Neural cell (in vitro differentiated cells): Measurements from ENCODE around the gene SIN3A. TPM values are rescaled to one million over a fixed set of nuclear protein-coding genes. Genes with fewer than 3 reads are reported as not detected.
"Not testable (repeated sequence)": the region's sequence is repeated elsewhere in the genome, so short reads cannot be mapped to it uniquely, and the experiment has no call there.

ENCODE experiments used
- H2AFZ ChIP-seq: fragments of 200-600, 300-800 bp; sonication (generic), shearing (Covaris generic); 2 replicates; pipeline ENCODE4 v1.6.0; 2014; ENCODE audit warnings: low read depth, mild to moderate bottlenecking, antibody characterized with exemption, low read length, moderate library complexity
- H3F3A ChIP-seq: fragments of 200-600 bp; shearing (Covaris generic); 2 replicates; pipeline ENCODE4 v1.6.1; 2016; ENCODE audit warnings: mild to moderate bottlenecking, moderate library complexity, mixed read lengths, antibody characterized with exemption, low read length; ENCODE audit not compliant: insufficient read depth, poor library complexity, severe bottlenecking
- H3K27ac ChIP-seq: fragments of 200-600, 300-800 bp; sonication (generic), shearing (Covaris generic); 2 replicates; pipeline ENCODE4 v1.5.1; 2014; ENCODE audit warnings: mild to moderate bottlenecking, low read length, moderate library complexity
- H3K27me3 ChIP-seq: fragments of 300-800, 200-600 bp; sonication (generic), shearing (Covaris generic); 2 replicates; pipeline ENCODE4 v1.6.0; 2014; ENCODE audit warnings: mild to moderate bottlenecking, low read depth, low read length, moderate library complexity; ENCODE audit not compliant: insufficient read depth
- H3K36me3 ChIP-seq: fragments of 300-800, 200-600 bp; sonication (generic), shearing (Covaris generic); 2 replicates; pipeline ENCODE4 v1.5.1; 2014; ENCODE audit warnings: mild to moderate bottlenecking, antibody characterized with exemption, low read length, moderate library complexity; ENCODE audit not compliant: insufficient read depth
- H3K4me2 ChIP-seq: fragments of 300-800, 200-600 bp; sonication (generic), shearing (Covaris generic); 2 replicates; pipeline ENCODE4 v1.6.0; 2014; ENCODE audit warnings: mild to moderate bottlenecking, low read length
- H3K4me3 ChIP-seq: fragments of 300-800, 200-600 bp; sonication (generic), shearing (Covaris generic); 2 replicates; pipeline ENCODE4 v1.5.1; 2014; ENCODE audit warnings: mild to moderate bottlenecking, low read length, moderate library complexity
- H3K79me2 ChIP-seq: fragments of 200-600 bp; shearing (Covaris generic); replicated peaks from 2 replicates; pipeline ENCODE4 v1.6.0; 2014; ENCODE audit warnings: mild to moderate bottlenecking, low read length, moderate library complexity; ENCODE audit not compliant: insufficient read depth
- H3K9ac ChIP-seq: fragments of 300-800, 200-600 bp; sonication (generic), shearing (Covaris generic); 2 replicates; pipeline ENCODE4 v1.6.1; 2016; ENCODE audit warnings: mild to moderate bottlenecking, low read length, mixed read lengths
- H3K9me2 ChIP-seq: fragments of 200-600 bp; shearing (Covaris generic); 2 replicates; pipeline ENCODE4 v1.6.1; 2016; ENCODE audit warnings: mild to moderate bottlenecking, low read length, mixed read lengths; ENCODE audit not compliant: insufficient read depth
- H3K9me3 ChIP-seq: fragments of 200-600, 300-800 bp; sonication (generic), shearing (Covaris generic); 2 replicates; pipeline ENCODE4 v1.6.1; 2016; ENCODE audit warnings: mild to moderate bottlenecking, mixed run types, low read length, moderate library complexity, mixed read lengths
- H4K20me1 ChIP-seq: fragments of 200-600 bp; shearing (Covaris generic); 2 replicates; pipeline ENCODE4 v1.6.1; 2016; ENCODE audit warnings: mild to moderate bottlenecking, mixed run types; ENCODE audit not compliant: insufficient read depth
- EP300 ChIP-seq: fragments of 450-650 bp; conservative IDR thresholded peaks from 2 replicates; pipeline ENCODE4 v1.6.1; 2014; ENCODE audit warnings: antibody characterized with exemption, mild to moderate bottlenecking, moderate library complexity; ENCODE audit not compliant: poor library complexity, severe bottlenecking
- EZH2 ChIP-seq: fragments of 200-600, 300-800 bp; shearing (Covaris generic), sonication (generic); IDR thresholded peaks from 2 replicates; pipeline ENCODE4 v1.6.1; 2014; ENCODE audit warnings: antibody characterized with exemption, low read length, borderline replicate concordance, mild to moderate bottlenecking; ENCODE audit not compliant: insufficient read depth, poor library complexity, severe bottlenecking
- MXI1 ChIP-seq: fragments of 450-650 bp; conservative IDR thresholded peaks from 2 replicates; pipeline ENCODE4 v1.6.1; 2014; ENCODE audit warnings: antibody characterized with exemption, mild to moderate bottlenecking; ENCODE audit not compliant: poor library complexity, severe bottlenecking
- POLR2AphosphoS5 ChIP-seq: IDR thresholded peaks from 2 replicates; pipeline ENCODE4 v1.6.1; 2012
- RAD21 ChIP-seq: fragments of 450-650 bp; conservative IDR thresholded peaks from 2 replicates; pipeline ENCODE4 v1.6.1; 2014; ENCODE audit warnings: antibody characterized with exemption, mild to moderate bottlenecking, moderate library complexity
- SMC3 ChIP-seq: fragments of 450-650 bp; conservative IDR thresholded peaks from 2 replicates; pipeline ENCODE4 v1.6.1; 2014; ENCODE audit warnings: antibody characterized with exemption, mild to moderate bottlenecking, moderate library complexity; ENCODE audit not compliant: poor library complexity
- TAF1 ChIP-seq: IDR thresholded peaks from 2 replicates; pipeline ENCODE4 v1.6.1; 2012; ENCODE audit warnings: low read depth
- polyA plus RNA-seq: library from polyadenylated mRNA; depleted of rRNA; stranded (reverse); fragments of >200 nt; gene quantifications from 2 replicates; pipeline ENCODE4 v1.2.3, GENCODE V29; 2014
- TF ChIP-seq, protein P1 (sequence below): fragments of 450-650 bp; IDR thresholded peaks from 2 replicates; pipeline ENCODE4 v1.5.1; 2014; ENCODE audit warnings: antibody characterized with exemption, mild to moderate bottlenecking, moderate library complexity; ENCODE audit not compliant: poor library complexity, severe bottlenecking
- TF ChIP-seq, protein P2 (sequence below): IDR thresholded peaks from 2 replicates; pipeline ENCODE4 v1.6.1; 2012; ENCODE audit warnings: borderline replicate concordance

The SIN3A gene
- polyA plus RNA-seq, 1 donor from 2014 or later = 13.7 TPM

- not testable (repeated sequence) for H3K4me3 ChIP-seq, H2AFZ ChIP-seq, H3K4me2 ChIP-seq, H3K9me3 ChIP-seq, H3K9ac ChIP-seq, H3K9me2 ChIP-seq, H4K20me1 ChIP-seq, H3K36me3 ChIP-seq, H3K27me3 ChIP-seq, H3K79me2 ChIP-seq, H3K27ac ChIP-seq, H3F3A ChIP-seq
Observed at GRCh38 chr15:75480463-75480862, 29.0 kb upstream of the SIN3A start.

GRCh38 chr15:75479670-75480069, 28.2 kb upstream of the SIN3A start:
- H3K27me3 ChIP-seq = no peaks in the 10 kb centered on the region
- no peak overlapping the region for H3K4me3 ChIP-seq
- no peaks in the 10 kb centered on the region for H3K36me3 ChIP-seq
- no peak overlapping the region for H3K27ac ChIP-seq
- TF ChIP-seq TAF1 (no peak), SMC3 (no peak), EP300 (no peak), MXI1 (no peak), EZH2 (no peak), RAD21 (no peak), POLR2AphosphoS5 (no peak)
- TF ChIP-seq, protein P1, sequence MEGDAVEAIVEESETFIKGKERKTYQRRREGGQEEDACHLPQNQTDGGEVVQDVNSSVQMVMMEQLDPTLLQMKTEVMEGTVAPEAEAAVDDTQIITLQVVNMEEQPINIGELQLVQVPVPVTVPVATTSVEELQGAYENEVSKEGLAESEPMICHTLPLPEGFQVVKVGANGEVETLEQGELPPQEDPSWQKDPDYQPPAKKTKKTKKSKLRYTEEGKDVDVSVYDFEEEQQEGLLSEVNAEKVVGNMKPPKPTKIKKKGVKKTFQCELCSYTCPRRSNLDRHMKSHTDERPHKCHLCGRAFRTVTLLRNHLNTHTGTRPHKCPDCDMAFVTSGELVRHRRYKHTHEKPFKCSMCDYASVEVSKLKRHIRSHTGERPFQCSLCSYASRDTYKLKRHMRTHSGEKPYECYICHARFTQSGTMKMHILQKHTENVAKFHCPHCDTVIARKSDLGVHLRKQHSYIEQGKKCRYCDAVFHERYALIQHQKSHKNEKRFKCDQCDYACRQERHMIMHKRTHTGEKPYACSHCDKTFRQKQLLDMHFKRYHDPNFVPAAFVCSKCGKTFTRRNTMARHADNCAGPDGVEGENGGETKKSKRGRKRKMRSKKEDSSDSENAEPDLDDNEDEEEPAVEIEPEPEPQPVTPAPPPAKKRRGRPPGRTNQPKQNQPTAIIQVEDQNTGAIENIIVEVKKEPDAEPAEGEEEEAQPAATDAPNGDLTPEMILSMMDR = no peak
- TF ChIP-seq, protein P2, sequence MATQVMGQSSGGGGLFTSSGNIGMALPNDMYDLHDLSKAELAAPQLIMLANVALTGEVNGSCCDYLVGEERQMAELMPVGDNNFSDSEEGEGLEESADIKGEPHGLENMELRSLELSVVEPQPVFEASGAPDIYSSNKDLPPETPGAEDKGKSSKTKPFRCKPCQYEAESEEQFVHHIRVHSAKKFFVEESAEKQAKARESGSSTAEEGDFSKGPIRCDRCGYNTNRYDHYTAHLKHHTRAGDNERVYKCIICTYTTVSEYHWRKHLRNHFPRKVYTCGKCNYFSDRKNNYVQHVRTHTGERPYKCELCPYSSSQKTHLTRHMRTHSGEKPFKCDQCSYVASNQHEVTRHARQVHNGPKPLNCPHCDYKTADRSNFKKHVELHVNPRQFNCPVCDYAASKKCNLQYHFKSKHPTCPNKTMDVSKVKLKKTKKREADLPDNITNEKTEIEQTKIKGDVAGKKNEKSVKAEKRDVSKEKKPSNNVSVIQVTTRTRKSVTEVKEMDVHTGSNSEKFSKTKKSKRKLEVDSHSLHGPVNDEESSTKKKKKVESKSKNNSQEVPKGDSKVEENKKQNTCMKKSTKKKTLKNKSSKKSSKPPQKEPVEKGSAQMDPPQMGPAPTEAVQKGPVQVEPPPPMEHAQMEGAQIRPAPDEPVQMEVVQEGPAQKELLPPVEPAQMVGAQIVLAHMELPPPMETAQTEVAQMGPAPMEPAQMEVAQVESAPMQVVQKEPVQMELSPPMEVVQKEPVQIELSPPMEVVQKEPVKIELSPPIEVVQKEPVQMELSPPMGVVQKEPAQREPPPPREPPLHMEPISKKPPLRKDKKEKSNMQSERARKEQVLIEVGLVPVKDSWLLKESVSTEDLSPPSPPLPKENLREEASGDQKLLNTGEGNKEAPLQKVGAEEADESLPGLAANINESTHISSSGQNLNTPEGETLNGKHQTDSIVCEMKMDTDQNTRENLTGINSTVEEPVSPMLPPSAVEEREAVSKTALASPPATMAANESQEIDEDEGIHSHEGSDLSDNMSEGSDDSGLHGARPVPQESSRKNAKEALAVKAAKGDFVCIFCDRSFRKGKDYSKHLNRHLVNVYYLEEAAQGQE = no peak
- no peak overlapping the region for H2AFZ ChIP-seq
- no peaks in the 10 kb centered on the region for H3K9me2 ChIP-seq
- no peak overlapping the region for H3K9ac ChIP-seq
- no peaks in the 10 kb centered on the region for H3F3A ChIP-seq
- no peaks in the 10 kb centered on the region for H3K79me2 ChIP-seq
- H4K20me1 ChIP-seq = no peaks in the 10 kb centered on the region
- H3K9me3 ChIP-seq = peaks cover 6% of the 10 kb centered on the region
- no peak overlapping the region for H3K4me2 ChIP-seq

DNA sequence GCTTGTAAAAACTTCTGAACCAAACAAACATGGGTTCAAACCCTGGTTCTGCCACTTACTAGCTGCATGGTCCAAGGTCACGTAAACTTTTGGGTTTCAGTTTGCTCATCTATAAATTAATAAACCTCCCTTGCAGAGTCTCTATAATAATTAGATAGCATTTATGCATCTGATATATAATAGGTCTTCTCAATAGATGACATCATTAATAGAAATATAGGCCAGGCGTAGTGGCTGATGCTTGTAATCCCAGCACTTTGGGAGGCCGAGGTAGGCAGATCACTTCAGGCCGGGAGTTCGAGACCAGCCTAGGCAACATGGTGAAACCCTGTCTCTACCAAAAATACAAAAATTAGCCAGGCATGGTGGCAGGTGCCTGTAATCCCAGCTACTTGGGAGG, 25.6 kb upstream of the SIN3A start:
- not testable (repeated sequence) for H3K27ac ChIP-seq, H3F3A ChIP-seq, H3K9me2 ChIP-seq, H3K36me3 ChIP-seq, H3K27me3 ChIP-seq, H2AFZ ChIP-seq, H4K20me1 ChIP-seq, H3K4me3 ChIP-seq, H3K9me3 ChIP-seq, H3K9ac ChIP-seq, H3K4me2 ChIP-seq, H3K79me2 ChIP-seq
